Stimulated activated effector memory CD8-positive, alpha-beta T cell treated with anti-CD3 and anti-CD28 coated beads, Interleukin-12 subunit alpha, Interleukin-12 subunit beta, amount 100 ng/mL, for 72 hours (primary cell): ENCODE measurements around the gene FAM3B.

Experiments
- ATAC-seq: fragments of 150-1000 bp; cut with Tn5 transposase; 2 replicates; pipeline ENCODE4 v1.10.0; 2021
- DNase-seq, 2 donors: peaks; one replicate each; pipeline ENCODE4 v3.0.0; 2021 to 2022; ENCODE audit warnings: low spot score in 2 of 2
- H3K27ac Mint-ChIP-seq: one replicate; pipeline ENCODE4 v1.8.0; 2022; ENCODE audit warnings: mild to moderate bottlenecking, mixed read lengths
- H3K36me3 Mint-ChIP-seq: one replicate; pipeline ENCODE4 v1.8.0; 2022; ENCODE audit warnings: mild to moderate bottlenecking, mixed read lengths
- H3K4me1 Mint-ChIP-seq: one replicate; pipeline ENCODE4 v1.8.0; 2022; ENCODE audit warnings: mixed read lengths
- H3K4me3 Mint-ChIP-seq: one replicate; pipeline ENCODE4 v1.8.0; 2022; ENCODE audit warnings: mild to moderate bottlenecking, mixed read lengths
- H3K9me3 Mint-ChIP-seq: one replicate; pipeline ENCODE4 v1.8.0; 2022; ENCODE audit warnings: mixed read lengths

FAM3B gene

DNA sequence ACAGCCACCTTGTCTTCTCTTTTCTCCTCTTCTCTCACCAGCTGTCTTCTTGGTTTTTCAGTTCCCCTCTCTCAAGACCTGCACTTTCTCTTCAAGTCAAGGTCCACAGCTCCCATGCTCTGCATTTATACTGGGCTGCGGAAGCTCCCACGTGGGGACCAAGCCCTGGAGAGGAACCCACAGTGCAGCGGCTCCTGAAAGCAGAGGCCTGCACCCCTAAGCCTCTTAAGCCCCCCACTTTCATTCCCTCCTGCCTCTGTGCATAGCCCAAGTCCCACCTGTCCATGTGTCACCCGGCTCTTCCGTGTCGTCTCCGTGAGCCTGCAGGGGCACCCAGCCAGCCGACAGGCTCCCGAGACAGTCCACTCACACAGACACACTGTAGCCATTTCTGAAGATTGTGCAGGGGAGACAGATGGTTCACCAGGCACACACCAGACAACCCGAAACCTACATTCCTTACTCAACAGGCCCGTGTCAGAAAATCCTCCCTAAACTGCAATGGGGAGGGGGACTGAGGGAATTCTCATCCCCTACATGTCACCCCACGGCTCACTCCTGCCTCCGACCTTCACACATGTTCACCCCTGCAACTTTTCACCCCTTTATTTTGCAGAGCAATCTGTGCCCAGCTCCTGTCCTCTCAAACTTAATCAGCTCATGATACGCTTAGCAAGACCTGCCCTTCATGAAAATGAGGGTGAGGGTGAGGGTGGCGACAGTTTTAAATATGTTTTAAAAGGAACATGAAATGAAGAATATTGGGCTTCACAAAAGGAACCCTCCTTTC lies 51.5 kb downstream of the FAM3B start:
- DNase-seq, result no peak
- Mint-ChIP-seq H3K4me3 (peak overlapping the region; percentile 77), H3K36me3 (no peaks in the 10 kb centered on the region), H3K4me1 (peaks cover 63% of the 10 kb centered on the region), H3K9me3 (no peaks in the 10 kb centered on the region), H3K27ac (peak overlapping the region; percentile 94)
- no peak for ATAC-seq

- DNase-seq, result no peak
- peak overlapping the region; percentile 77 for H3K4me3 Mint-ChIP-seq
- peak overlapping the region; percentile 94 for H3K27ac Mint-ChIP-seq
- no peak for ATAC-seq
- H3K36me3 Mint-ChIP-seq, result no peaks in the 10 kb centered on the region
- peaks cover 57% of the 10 kb centered on the region for H3K4me1 Mint-ChIP-seq
- no peaks in the 10 kb centered on the region for H3K9me3 Mint-ChIP-seq
Observed at GRCh38 chr21:41368735-41369104, 52.1 kb downstream of the FAM3B start.

DNA sequence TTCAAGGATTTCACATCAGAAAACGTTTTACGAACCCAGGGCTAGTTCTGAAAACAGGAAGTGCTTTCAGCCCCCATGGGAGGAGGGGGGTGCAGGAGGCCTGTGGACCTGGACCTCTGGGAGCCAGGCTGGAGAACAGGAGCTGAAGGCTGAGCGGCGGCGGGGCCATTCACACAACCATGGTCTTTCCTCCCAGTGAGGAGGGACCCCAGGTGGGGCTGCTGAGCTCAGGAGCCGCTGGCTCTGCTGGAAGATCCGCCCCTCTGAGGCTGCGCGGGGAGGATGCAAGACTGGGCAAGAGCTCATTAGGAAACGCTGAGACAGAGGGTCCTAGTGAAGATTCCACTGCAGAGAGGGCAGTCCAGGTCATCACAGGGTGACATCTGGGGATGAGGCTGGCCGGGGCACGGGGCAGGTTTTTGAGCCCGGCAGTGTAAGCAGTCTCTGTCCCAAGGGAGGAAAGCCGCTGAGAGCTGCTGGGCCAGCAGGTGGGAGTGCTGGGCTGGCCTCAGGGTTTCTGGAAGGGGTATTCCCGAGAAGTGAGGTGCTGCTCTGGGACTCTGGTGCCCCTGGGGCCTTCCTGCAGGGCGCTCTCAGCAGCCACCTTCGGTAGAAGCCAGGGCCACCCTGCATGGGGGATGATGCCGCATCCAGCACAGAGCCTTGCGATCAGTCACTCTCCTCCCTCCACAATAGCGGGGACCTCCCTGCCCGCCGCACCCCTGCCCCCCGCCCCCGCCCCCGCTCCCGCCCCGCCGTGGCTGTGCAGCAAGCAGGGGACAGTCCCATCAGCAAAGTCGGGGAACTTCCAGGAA lies 52.7 kb downstream of the FAM3B start:
- ATAC-seq, result peak; percentile 82
- H3K4me3 Mint-ChIP-seq, result peak overlapping the region; percentile 77
- peak overlapping the region; percentile 94 for H3K27ac Mint-ChIP-seq
- H3K36me3 Mint-ChIP-seq, result no peaks in the 10 kb centered on the region
- H3K4me1 Mint-ChIP-seq, result peaks cover 53% of the 10 kb centered on the region
- DNase-seq, result peak in 1 of 2 donors; percentile 71
- H3K9me3 Mint-ChIP-seq, result no peaks in the 10 kb centered on the region

DNA sequence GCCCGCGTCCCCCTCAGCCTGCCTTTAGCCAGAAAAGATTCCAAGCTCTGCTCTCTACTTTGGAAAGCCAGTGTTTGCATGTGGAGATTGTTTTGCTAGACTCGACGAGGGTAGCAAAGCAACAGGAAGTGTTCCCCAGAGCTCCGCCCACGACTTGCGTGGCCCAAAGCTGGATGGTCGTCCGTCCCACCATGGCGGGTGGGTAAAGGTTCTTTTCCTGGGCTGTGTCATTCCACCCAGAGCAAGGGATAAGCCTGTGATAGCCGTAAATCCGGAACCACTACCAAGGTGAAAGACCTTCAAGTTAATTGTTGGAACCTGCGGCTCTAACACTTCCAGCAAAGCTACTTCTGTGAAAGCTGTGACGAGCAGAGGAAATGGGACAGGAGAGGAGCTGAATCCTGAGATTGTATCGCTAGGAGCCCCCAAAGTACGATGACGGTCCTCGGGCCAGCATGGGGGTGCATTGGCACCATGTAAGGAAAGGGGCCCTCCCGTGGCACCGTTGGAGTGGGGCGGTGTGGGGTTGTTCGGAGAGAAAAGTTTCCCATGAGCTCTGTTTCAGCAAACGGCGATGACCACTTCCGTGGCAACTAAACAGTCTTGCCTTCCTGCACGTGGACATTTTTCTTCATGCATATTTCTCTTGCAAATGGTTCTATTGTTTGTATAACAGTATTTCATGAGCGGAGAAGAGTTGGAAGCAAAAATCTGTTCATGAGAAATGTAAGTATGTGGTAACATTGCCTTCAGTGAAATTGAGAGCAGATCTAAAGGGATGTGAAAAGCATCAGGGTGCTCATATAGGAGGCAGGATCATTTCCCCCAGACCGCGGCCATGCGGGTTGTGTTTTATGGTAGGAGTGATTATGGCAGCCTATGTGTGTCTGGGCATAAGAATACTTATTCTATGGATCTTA lies 53.6 kb downstream of the FAM3B start:
- peak in 1 of 2 donors; percentile 18 for DNase-seq
- Mint-ChIP-seq H3K4me3 (peak overlapping the region; percentile 77), H3K4me1 (peaks cover 54% of the 10 kb centered on the region), H3K27ac (peak overlapping the region; percentile 94), H3K36me3 (no peaks in the 10 kb centered on the region), H3K9me3 (no peaks in the 10 kb centered on the region)
- peak; percentile 57 for ATAC-seq

DNA sequence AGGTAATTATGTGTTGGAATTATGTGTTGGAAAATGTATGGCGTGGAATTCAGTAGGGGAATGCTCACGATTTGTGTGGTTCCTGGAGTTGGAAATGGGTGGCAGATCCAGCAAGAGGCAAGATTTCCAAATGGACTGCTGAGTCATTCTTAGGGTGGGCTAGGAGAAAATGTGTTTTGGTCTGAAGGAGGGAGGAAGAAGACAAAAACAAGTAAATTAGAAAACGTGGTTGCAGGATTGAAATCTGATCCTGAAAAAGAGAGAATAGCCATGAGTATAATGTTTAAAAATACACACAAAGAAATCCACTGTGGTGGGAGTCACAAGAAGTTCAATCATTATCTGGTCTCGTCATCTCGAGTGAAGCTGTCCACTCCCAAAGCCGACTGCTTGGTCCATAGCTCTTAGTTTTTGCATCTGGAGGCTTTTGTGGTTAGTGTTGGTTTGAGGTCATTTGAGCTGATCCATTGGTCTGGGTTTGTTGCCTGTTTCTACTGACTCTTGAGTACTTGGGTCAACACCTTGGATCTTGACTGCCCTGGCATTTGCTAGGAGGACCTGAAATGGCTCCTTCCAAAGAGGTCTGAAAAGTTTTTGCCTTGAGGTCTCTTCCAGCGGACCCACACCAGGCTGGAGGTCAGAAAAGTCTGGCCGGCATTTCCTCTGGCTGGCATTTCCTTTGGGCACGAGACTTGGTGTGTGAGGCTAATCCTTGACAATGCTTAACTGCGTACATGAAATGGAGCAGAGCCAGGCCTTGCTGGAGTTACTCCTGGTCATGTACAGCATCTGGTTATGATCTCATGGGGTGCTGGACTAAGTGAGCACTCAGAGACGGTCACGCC lies 54.5 kb downstream of the FAM3B start:
- Mint-ChIP-seq H3K4me3 (peak overlapping the region; percentile 77), H3K9me3 (no peaks in the 10 kb centered on the region), H3K27ac (peak overlapping the region; percentile 94), H3K36me3 (no peaks in the 10 kb centered on the region), H3K4me1 (peaks cover 48% of the 10 kb centered on the region)
- no peak for ATAC-seq
- no peak for DNase-seq

DNA sequence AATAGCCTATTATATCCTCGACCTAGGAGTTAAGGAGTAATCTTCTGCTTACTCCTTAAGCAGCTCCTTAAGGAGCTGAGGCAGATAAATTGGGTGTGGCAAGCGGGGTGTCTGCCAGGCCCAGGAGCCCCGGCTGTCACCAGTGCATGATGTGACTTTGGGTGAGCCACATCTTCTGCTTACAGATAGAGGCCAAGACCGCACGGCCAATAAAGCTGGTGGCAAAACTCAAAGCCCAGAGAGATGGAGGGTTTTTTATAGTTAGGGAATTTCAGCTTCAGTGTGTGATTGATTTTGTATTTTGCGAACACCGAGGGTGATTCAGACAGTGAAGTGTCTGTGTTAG lies 55.1 kb downstream of the FAM3B start:
- Mint-ChIP-seq H3K4me1 (peaks cover 45% of the 10 kb centered on the region), H3K36me3 (no peaks in the 10 kb centered on the region), H3K4me3 (peak overlapping the region; percentile 77), H3K27ac (peak overlapping the region; percentile 94), H3K9me3 (no peaks in the 10 kb centered on the region)
- ATAC-seq (no peak), DNase-seq (no peak)

GRCh38 chr21:41373253-41373652 lies 56.7 kb downstream of the FAM3B start:
- no peaks in the 10 kb centered on the region for H3K36me3 Mint-ChIP-seq
- H3K4me1 Mint-ChIP-seq, result peaks cover 42% of the 10 kb centered on the region
- no peak overlapping the region for H3K27ac Mint-ChIP-seq
- no peak overlapping the region for H3K4me3 Mint-ChIP-seq
- no peak for DNase-seq
- no peaks in the 10 kb centered on the region for H3K9me3 Mint-ChIP-seq
- no peak for ATAC-seq

- H3K36me3 Mint-ChIP-seq, result no peaks in the 10 kb centered on the region
- peaks cover 37% of the 10 kb centered on the region for H3K4me1 Mint-ChIP-seq
- H3K4me3 Mint-ChIP-seq, result no peak overlapping the region
- H3K27ac Mint-ChIP-seq, result no peak overlapping the region
- DNase-seq (no peak), ATAC-seq (no peak)
- H3K9me3 Mint-ChIP-seq, result no peaks in the 10 kb centered on the region
Observed at GRCh38 chr21:41373763-41374162, 57.2 kb downstream of the FAM3B start.

DNA sequence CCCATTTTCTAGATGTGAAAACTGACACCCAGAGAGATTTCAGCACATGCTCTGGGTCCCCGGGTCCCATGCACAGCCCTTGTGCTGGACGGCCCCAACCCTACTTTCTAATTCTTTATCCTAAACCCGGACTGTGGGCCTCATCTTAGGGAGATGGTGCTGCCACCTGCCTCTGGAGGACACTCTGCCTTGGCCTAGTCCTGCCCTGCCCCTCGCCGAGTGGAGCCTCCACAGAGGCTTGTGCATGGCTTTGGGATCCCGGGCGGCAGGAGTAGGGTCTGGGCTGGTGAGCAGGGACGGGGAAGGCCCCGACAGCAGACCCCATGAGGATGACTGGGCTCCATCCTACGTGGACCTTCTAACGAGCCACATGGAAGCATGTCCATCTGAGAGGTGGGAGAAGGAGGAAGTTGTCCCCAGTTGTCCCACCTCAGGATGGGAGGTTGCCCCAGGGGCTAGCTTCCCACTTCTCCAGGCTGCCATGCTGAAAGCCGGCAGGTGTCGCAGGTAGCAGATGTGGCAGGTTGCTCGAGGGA lies 57.6 kb downstream of the FAM3B start:
- Mint-ChIP-seq H3K4me1 (peaks cover 32% of the 10 kb centered on the region), H3K27ac (no peak overlapping the region), H3K9me3 (no peaks in the 10 kb centered on the region), H3K36me3 (no peaks in the 10 kb centered on the region), H3K4me3 (no peak overlapping the region)
- ATAC-seq (no peak), DNase-seq (no peak)

DNA sequence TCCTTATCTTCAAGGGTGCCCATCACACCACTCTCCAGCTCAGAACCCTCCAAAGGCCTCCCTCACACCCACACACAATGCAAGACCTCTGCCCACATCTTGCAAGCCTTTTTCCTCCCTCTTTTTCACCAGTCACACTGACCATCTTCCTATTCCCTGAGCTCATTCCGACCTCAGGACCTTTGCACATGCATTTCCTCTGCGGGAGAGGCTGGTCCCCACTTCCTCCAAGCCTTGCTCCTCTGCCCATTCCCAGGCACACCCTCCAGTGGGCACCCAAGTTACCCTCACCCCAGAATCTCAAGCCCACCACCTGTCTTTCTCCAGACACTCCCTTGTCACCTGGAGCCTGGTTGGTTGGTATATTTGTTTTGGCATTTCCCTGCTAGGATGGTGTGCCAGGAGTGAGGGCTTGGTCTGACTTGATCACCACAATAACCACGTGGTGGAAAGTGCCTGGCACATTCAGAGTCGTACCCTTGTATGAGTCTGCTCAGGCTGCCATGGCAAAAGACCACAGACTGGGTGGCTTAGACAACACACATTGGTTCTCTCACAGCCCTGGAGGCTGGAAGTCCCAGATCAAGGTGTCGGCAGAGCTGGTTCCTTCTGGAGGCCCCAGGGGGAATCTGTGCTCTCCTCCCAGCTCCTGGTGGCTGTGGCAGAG lies 58.4 kb downstream of the FAM3B start:
- no peaks in the 10 kb centered on the region for H3K36me3 Mint-ChIP-seq
- no peaks in the 10 kb centered on the region for H3K9me3 Mint-ChIP-seq
- peak; percentile 89 for ATAC-seq
- H3K27ac Mint-ChIP-seq, result peak overlapping the region; percentile 62
- no peak overlapping the region for H3K4me3 Mint-ChIP-seq
- DNase-seq, result no peak
- peaks cover 28% of the 10 kb centered on the region for H3K4me1 Mint-ChIP-seq

GRCh38 chr21:41375875-41376274 lies 59.3 kb downstream of the FAM3B start:
- no peaks in the 10 kb centered on the region for H3K9me3 Mint-ChIP-seq
- DNase-seq (no peak), ATAC-seq (no peak)
- peak overlapping the region; percentile 62 for H3K27ac Mint-ChIP-seq
- no peaks in the 10 kb centered on the region for H3K36me3 Mint-ChIP-seq
- no peak overlapping the region for H3K4me3 Mint-ChIP-seq
- H3K4me1 Mint-ChIP-seq, result peaks cover 19% of the 10 kb centered on the region

DNA sequence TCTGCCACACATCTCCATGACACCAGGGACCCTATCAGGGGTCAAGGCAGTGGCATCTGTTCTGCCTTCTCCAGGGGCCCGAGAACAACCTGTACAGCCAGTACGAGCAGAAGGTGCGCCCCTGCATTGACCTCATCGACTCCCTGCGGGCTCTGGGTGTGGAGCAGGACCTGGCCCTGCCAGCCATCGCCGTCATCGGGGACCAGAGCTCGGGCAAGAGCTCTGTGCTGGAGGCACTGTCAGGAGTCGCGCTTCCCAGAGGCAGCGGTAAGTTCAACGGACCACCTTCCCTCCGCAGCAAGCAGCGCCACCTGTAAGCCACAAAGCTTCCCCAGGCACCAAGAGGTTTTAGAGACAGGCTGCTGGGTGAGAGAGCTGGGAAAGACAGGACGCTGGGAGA lies 61.1 kb downstream of the FAM3B start:
- Mint-ChIP-seq H3K27ac (peak overlapping the region; percentile 65), H3K4me1 (peaks cover 17% of the 10 kb centered on the region), H3K9me3 (no peaks in the 10 kb centered on the region), H3K36me3 (peaks cover 5% of the 10 kb centered on the region), H3K4me3 (no peak overlapping the region)
- no peak for ATAC-seq
- DNase-seq, result no peak

GRCh38 chr21:41378849-41379248 lies 62.2 kb downstream of the FAM3B start:
- Mint-ChIP-seq H3K9me3 (no peaks in the 10 kb centered on the region), H3K36me3 (peaks cover 9% of the 10 kb centered on the region), H3K4me3 (no peak overlapping the region), H3K27ac (peak overlapping the region; percentile 37), H3K4me1 (peaks cover 17% of the 10 kb centered on the region)
- DNase-seq, result no peak
- ATAC-seq, result no peak

DNA sequence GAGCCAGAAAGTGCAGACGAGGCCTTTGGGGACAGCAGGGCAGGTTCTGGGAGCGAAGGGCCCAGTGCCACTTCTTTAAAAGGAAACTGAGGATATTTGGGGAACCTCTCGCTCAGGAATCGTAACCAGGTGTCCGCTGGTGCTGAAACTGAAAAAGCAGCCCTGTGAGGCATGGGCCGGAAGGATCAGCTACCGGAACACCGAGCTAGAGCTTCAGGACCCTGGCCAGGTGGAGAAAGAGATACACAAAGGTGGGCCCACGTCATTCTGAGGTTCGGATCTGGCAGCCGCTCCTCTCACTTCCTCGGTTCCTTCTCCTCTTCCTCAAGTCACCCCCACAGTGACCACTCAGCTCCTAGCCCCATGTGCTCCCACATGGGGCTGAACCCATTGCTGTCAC lies 63.3 kb downstream of the FAM3B start:
- Mint-ChIP-seq H3K36me3 (peaks cover 9% of the 10 kb centered on the region), H3K27ac (peak overlapping the region; percentile 67), H3K4me3 (no peak overlapping the region), H3K9me3 (no peaks in the 10 kb centered on the region), H3K4me1 (peaks cover 14% of the 10 kb centered on the region)
- no peak for ATAC-seq
- no peak for DNase-seq
